Measurements from ENCODE around the gene SLC8A3.
"Not testable (repeated sequence)": the region's sequence is repeated elsewhere in the genome, so short reads cannot be mapped to it uniquely, and the experiment has no call there.

Gene SLC8A3

GRCh38 chr14:70188659-70189455 lies at the start of gene SLC8A3:
SLC8A3 (minus strand) TSS chr14:70188951; CDS start chr14:70168422, 20,529 bp downstream.
- peak; percentile 48 for DNase-seq

DNA sequence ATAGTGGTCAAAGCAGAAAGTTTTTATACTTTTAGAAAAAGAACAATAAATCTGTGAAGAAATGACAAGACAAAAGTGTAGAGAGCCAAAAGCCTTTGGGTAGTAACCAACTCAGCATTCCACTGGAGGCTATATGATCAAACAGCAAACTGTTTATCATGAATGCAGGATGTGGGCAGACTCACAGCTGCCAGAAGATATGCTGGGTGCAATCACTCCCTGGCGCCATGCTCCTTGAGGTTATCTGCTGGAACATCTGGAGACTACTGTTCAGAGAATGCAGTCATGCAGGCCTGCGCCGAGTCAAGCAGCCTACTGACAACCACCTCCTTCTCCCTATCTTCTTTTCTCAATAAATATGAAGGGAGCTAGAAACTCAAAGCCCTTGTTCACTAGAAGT lies 49.0 kb upstream of the SLC8A3 start:
- DNase-seq = no peak

- no peak for DNase-seq
Observed at GRCh38 chr14:70234066-70234950, 45.6 kb upstream of the SLC8A3 start.

DNA sequence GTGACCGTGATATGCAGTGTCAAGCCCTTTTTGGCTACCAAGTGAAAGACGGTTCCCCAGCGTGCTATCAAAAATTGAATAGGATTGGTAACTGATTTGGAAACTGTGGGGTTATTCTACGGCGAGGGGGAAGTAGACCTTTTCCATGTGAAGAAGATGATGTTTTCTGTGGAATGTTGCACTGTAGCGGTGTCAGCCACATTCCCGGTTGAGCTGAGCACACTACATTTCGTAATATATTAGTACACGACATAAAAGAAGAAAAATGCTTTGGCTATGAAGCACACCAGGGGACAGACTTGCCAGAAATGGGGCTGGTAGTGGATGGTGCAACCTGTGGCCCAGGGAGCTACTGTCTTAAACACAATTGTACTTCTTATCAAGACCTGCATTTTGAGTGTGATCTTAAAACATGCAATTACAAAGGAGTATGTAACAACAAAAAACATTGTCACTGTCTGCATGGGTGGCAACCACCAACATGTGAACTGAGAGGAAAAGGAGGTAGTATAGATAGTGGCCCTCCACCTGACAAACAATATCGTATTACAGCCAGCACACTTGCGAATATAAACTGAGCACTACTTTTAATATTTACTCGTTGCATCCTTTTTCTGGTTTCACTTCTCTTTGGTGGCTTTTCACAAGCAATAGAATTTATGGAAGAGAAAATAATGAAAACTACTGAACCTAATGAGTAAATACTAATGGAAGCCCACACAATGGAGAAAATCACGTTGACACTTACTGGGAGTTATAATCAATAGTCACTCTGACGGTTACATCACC lies 43.2 kb upstream of the SLC8A3 start:
- DNase-seq = not testable (repeated sequence)

GRCh38 chr14:70229877-70230640 lies 41.3 kb upstream of the SLC8A3 start:
- DNase-seq = not testable (repeated sequence)

DNA sequence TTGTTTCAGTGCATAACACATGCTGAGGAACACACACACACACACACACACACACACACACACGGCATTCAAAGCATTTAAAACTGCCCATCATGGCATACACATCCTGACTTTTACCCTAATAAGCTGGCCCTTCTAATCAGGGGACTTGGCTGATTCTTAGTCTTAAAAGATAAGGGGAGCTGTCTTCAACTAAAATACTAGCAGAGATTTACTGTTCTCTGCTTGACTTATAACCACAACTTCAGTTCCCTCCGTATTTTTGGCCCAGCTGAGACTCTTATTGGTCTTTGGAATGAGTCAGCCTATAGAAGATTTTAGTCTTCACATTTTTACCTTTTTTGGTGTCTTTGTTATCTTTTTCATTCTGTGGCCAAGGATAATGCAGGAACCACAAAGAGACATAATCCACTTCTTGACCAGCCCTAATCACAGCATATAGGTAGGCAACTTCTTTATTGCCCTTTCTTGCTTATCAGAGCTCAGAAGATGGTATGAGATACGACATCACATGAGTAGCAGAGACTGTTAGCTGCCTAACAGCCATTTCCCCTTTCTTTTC lies 25.1 kb upstream of the SLC8A3 start:
- no peak for DNase-seq

GRCh38 chr14:70212752-70213151 lies 24.0 kb upstream of the SLC8A3 start:
- DNase-seq = no peak

DNA sequence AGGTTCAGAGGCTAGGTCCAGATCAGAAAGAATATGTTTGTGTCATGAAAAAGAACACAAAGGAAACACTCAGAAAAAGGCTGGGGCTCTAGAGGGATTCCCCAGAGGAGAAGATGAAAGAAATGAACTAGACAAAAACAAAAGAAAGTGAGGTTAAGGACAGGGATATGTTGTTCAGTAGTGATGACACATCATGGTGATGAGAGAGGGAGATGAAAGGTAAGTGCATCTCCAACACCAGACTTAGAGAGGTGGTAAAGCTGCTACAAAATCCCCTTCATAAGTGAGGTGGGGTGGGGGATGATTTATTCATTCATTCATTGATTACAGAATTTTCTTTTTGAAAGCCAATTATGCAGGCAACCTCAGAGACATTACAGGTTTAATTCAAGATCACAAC lies 19.6 kb upstream of the SLC8A3 start:
- DNase-seq = no peak

DNA sequence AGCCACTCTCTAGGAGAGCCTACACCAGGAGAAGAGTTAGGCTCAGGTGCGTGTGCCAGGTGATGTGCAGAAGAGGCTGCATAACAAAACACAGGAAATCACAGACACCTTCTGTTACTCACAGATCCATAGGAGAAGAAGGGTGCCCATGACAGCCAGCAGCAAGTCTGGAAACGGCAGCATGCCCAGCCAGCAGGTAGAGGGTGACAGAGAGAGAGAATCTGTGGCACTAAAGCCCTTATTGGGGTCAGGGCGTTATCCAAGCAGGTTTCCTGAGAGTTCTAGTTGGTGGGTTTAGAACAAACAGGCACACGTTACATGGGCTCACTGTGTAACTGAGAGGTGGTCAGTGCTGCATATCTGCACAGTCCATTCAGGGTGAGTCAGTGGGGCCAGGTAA lies 14.9 kb upstream of the SLC8A3 start:
- no peak for DNase-seq

GRCh38 chr14:70201994-70202393 lies 13.2 kb upstream of the SLC8A3 start:
- DNase-seq = no peak

GRCh38 chr14:70193396-70193795 lies 4.6 kb upstream of the SLC8A3 start:
- DNase-seq = no peak

- no peak for DNase-seq
Observed at GRCh38 chr14:70192915-70193314, 4.2 kb upstream of the SLC8A3 start.

GRCh38 chr14:70190156-70190555 lies 1.4 kb upstream of the SLC8A3 start:
- DNase-seq = no peak

GRCh38 chr14:70189456-70190077 lies 816 bp upstream of the SLC8A3 start:
- no peak for DNase-seq

DNA sequence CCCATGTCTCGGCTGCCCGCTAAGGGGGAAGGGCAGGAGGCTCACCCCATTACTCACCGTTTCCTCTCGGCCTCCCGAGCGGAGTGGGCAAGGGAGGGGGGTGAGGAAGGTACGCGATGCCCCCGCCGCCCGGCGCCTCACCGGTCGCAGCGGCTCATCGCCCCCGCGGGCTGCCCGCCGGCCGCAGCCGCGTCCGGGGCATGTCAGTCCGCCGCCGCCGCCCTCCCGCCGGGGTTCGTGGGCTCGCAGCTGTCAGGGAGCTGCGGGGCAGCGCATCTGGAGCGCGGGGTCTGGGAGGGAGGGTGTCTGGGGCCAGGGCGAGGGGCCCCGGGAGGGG lies 461 bp downstream of the SLC8A3 start:
- DNase-seq = no peak

DNA sequence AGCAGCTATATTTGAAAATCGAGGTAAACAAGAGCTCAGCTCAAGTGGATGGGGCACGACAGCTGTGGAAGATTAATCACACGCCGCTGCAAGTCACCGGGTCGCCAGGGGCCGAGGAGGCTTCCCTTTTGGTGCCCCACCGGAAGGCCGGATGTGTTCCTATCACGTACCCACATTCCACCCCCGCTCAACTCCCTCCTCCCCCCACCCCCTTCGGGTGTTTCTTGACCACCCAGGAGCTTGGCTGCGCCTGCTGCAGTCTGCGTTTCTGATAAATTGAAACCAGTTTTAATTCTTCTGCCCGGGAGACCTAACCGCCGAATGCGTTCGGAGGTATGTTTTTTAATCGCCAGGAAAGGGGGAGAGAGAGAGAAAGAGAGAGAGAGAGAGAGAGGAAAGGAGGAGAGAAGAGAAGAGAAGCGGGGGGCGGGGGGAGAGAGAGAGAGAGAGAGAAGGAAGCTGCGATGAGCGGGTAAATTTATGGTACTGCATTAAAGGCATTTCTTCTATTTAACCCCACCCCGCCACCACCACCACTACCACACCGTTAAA lies 1.8 kb downstream of the SLC8A3 start:
- DNase-seq = no peak

DNA sequence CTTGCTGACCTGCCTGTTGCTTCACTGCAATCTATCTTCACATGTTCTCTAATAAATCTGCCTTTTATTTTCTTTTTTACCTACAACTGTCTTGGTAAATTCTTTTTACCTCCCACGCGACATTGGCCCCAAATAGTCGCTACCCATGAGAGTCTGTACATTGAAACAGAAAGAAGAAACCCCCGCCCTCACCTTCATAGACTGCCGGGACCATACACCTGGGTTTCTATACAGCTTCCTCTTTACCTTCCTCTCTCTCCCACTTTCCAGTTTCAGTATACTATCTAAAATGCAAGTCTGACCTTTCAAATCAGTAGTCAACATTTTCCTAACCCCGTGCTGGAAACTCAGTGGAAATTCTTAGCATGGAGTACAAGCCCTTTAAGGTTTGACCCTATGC lies 4.8 kb downstream of the SLC8A3 start:
- DNase-seq = no peak

DNA sequence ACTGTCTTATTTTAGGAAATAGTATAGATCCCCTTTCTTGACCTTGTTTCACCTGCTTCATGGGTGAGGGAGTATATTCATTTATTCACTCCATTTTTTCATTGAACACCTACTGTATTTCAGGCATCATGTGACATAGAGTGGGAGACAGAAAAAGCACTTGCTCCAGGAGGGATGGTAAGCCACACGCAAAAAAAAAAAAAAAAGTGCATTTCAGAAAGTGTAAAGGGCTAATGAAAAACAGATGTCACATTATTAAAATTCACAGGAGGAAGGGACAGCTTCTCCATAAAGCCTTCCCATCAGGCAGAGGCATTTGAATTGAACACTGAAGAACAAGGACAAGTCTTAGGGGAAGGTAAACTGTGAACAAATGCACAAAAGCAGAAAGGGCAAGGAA lies 7.5 kb downstream of the SLC8A3 start:
- DNase-seq = no peak

DNA sequence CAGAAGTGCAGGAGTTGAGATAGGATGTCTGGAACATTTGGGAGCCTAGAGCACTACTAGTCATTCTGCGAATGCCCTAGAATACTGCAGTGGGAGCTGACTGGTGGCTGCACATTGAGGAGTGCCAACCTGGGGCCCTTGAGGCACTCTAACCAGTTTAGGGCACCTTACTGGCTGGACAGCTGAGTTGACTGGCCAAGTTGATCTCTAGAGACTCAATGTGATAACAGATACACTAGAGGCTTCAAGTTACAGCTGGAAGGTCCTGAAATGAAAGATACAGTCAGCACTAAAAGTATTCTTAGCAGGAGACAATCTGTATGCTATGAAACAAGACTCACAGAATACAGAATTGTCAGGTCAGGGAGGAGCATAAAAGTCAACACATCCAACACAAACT lies 8.0 kb downstream of the SLC8A3 start:
- DNase-seq = no peak

DNA sequence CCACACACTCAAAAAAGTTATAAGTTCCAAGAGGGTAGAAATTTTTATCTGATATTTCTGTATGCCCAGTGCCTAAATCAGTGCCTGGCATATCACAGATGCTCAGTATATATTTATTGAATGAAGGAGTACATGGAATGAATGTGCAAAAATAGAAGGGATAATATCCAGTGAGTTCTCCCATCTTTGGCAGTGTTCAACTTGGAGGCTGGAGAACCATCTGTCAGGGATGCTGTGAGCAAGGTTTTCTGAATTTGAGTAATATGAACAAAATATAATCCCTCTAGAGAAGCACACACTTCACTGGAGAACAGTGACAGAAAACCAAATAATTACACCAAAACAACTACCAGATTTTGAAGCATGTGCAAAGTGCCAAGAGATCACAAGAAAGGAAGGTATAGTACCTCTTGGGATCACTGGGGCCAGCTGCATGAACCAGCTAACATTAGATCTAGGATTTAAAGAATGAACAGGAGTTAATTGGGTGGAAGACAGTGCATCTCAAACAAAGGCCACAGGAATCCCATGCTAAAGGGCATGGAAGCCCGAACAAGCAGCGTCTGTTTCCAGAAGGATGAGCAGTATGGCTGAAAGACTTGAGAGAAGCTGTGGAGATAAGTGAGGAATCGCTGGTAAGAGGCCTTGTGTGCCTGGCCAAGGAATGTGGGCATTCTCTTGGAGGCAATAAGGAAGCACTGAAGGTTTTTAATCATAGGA lies 11.5 kb downstream of the SLC8A3 start:
- DNase-seq = no peak

DNA sequence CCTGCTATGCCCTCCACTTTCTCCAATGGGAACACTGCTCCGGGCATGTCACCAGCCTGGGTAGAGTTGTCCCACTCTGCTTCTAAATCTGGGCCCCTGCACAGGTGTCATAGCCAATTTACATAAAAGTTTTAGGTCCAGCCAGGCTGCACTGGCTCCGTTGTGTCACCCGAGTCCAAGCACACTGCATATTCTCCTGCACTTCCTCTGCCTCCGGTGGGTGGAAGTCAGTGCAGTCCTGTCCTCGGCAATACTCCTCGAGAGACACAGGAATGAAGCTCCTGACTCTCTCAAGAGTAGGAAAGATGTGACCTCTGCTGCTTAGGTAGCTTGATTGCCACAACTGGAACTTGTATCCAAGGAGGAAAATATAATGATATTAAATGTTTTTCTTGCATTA lies 15.2 kb downstream of the SLC8A3 start:
- no peak for DNase-seq

All from DMS79 (cell line).